RPMI8226 (cell line): ENCODE data around the gene WNT7A.
"Not testable (repeated sequence)": the region's sequence is repeated elsewhere in the genome, so short reads cannot be mapped to it uniquely, and the experiment has no call there.

ENCODE experiments used
- DNase-seq: peaks from one replicate; pipeline ENCODE4 v3.0.0-alpha.2; 2015

Gene WNT7A

GRCh38 chr3:13879946-13880810 lies at the start of gene WNT7A:
Gene WNT7A, minus strand, starts transcription at chr3:13880071. Its CDS starts 255 bp downstream, at chr3:13879816.
- peak; percentile 63 for DNase-seq

- DNase-seq, result not testable (repeated sequence)
These were observed 48.9 kb upstream of the WNT7A start for GRCh38 chr3:13928741-13929140.

GRCh38 chr3:13927295-13927694 lies 47.4 kb upstream of the WNT7A start:
- DNase-seq, result peak; percentile 8

- no peak for DNase-seq
These were observed 36.5 kb upstream of the WNT7A start for GRCh38 chr3:13916375-13916774.

- DNase-seq, result no peak
These were observed 22.9 kb upstream of the WNT7A start for GRCh38 chr3:13902648-13903238.

GRCh38 chr3:13901935-13902584 lies 22.2 kb upstream of the WNT7A start:
- no peak for DNase-seq

GRCh38 chr3:13898346-13898745 lies 18.5 kb upstream of the WNT7A start:
- no peak for DNase-seq

- peak; percentile 76 for DNase-seq
These were observed 16.7 kb upstream of the WNT7A start for GRCh38 chr3:13896473-13897154.

- DNase-seq, result peak; percentile 92
These were observed 15.6 kb upstream of the WNT7A start for GRCh38 chr3:13895155-13896105.

- DNase-seq, result no peak
These were observed 14.9 kb upstream of the WNT7A start for GRCh38 chr3:13894807-13895154.

- DNase-seq, result no peak
These were observed 14.4 kb upstream of the WNT7A start for GRCh38 chr3:13894096-13894806.

- no peak for DNase-seq
These were observed 12.4 kb upstream of the WNT7A start for GRCh38 chr3:13892304-13892703.

- DNase-seq, result no peak
These were observed 11.7 kb upstream of the WNT7A start for GRCh38 chr3:13891492-13892073.

- DNase-seq, result no peak
These were observed 11.1 kb upstream of the WNT7A start for GRCh38 chr3:13891017-13891392.

- peak; percentile 30 for DNase-seq
These were observed 10.6 kb upstream of the WNT7A start for GRCh38 chr3:13890377-13891016.

GRCh38 chr3:13888576-13888975 lies 8.7 kb upstream of the WNT7A start:
- no peak for DNase-seq

- no peak for DNase-seq
These were observed 7.8 kb upstream of the WNT7A start for GRCh38 chr3:13887495-13888300.

- no peak for DNase-seq
These were observed 6.8 kb upstream of the WNT7A start for GRCh38 chr3:13886593-13887129.

GRCh38 chr3:13885704-13886010 lies 5.8 kb upstream of the WNT7A start:
- DNase-seq, result no peak
